Sciatic nerve (tissue), 2 donors: ENCODE results near the gene PLCXD3. TPM values are rescaled to one million over a fixed set of nuclear protein-coding genes. Genes with fewer than 3 reads are reported as not detected.
"Not testable (repeated sequence)": the region's sequence is repeated elsewhere in the genome, so short reads cannot be mapped to it uniquely, and the experiment has no call there.

Source experiments
- ATAC-seq: fragments of 200-7000 bp; cut with Tn5 transposase; one replicate; pipeline ENCODE4 v1.9.1; 2020; ENCODE audit warnings: mild to moderate bottlenecking, moderate library complexity
- DNase-seq: peaks from one replicate; pipeline ENCODE4 v3.0.0-alpha.2; 2020; ENCODE audit warnings: low spot score
- intact Hi-C: fragments of 100-400 bp; cut with DNase I; formaldehyde crosslinking; loops from one replicate; pipeline ENCODE4 v1.14.2; 2022
- total RNA-seq: library from RNA; stranded (reverse); fragmentation: NEBNext Ultra II Directional; extraction: Animal tissue kit (Norgen Biotek cat#: 25700); gene quantifications from one replicate; pipeline ENCODE4 v1.2.1, GENCODE V29; 2021
- donor health status: DM: no; HTN: no; CAD: no.
- donor health status: DM: no; HTN: no; CAD: no.

PLCXD3 gene
- total RNA-seq, 1 donor from 2014 or later: 4.2 TPM

- DNase-seq (no peak), ATAC-seq (no peak)
- intact Hi-C loops: no loop called here
Measured at GRCh38 chr5:41370482-41370881, 139.9 kb downstream of the PLCXD3 start.

GRCh38 chr5:41369799-41370198 is 140.6 kb downstream of the PLCXD3 start:
- intact Hi-C loops: no loop called here
- ATAC-seq (no peak), DNase-seq (no peak)

GRCh38 chr5:41368158-41368557 is 142.2 kb downstream of the PLCXD3 start:
- intact Hi-C loops: no loop called here
- no peak for ATAC-seq

GRCh38 chr5:41365369-41365768 is 145.0 kb downstream of the PLCXD3 start:
- intact Hi-C loops: no loop called here
- no peak for DNase-seq
- no peak for ATAC-seq

More at GRCh38 chr5:41368158-41368557, 142.2 kb downstream of the PLCXD3 start:
- no peak for DNase-seq

GRCh38 chr5:41364346-41364745 is 146.1 kb downstream of the PLCXD3 start:
- ATAC-seq (no peak), DNase-seq (no peak)
- intact Hi-C loops: no loop called here

GRCh38 chr5:41363343-41363986 is 146.9 kb downstream of the PLCXD3 start:
- intact Hi-C loops: no loop called here
- no peak for ATAC-seq
- DNase-seq: no peak

- DNase-seq (no peak), ATAC-seq (no peak)
- intact Hi-C loops: no loop called here
Measured at GRCh38 chr5:41356786-41357185, 153.6 kb downstream of the PLCXD3 start.

- DNase-seq (no peak), ATAC-seq (peak; percentile 44)
- intact Hi-C loops: no loop called here
Measured at GRCh38 chr5:41349846-41350245, 160.6 kb downstream of the PLCXD3 start.

- DNase-seq (no peak), ATAC-seq (no peak)
- intact Hi-C loops: no loop called here
Measured at GRCh38 chr5:41347569-41347968, 162.8 kb downstream of the PLCXD3 start.

- intact Hi-C loops: no loop called here
- DNase-seq (no peak), ATAC-seq (no peak)
Measured at GRCh38 chr5:41346609-41347008, 163.8 kb downstream of the PLCXD3 start.

GRCh38 chr5:41345295-41345694 is 165.1 kb downstream of the PLCXD3 start:
- ATAC-seq: no peak
- intact Hi-C loops: no loop called here
- no peak for DNase-seq

GRCh38 chr5:41339339-41339738 is 171.1 kb downstream of the PLCXD3 start:
- ATAC-seq (no peak), DNase-seq (no peak)
- intact Hi-C loops: no loop called here

GRCh38 chr5:41338136-41338675 is 172.2 kb downstream of the PLCXD3 start:
- ATAC-seq: peak; percentile 67
- intact Hi-C loops: no loop called here
- no peak for DNase-seq

- DNase-seq (no peak), ATAC-seq (no peak)
- intact Hi-C loops: no loop called here
Measured at GRCh38 chr5:41337724-41338123, 172.7 kb downstream of the PLCXD3 start.

GRCh38 chr5:41337216-41337615 is 173.2 kb downstream of the PLCXD3 start:
- ATAC-seq (peak; percentile 8), DNase-seq (no peak)
- intact Hi-C loops: no loop called here

- DNase-seq (no peak), ATAC-seq (no peak)
- intact Hi-C loops: no loop called here
Measured at GRCh38 chr5:41336471-41336870, 173.9 kb downstream of the PLCXD3 start.

GRCh38 chr5:41335596-41336181 is 174.7 kb downstream of the PLCXD3 start:
- intact Hi-C loops: no loop called here

GRCh38 chr5:41334758-41335157 is 175.6 kb downstream of the PLCXD3 start:
- ATAC-seq: peak; percentile 67
- no peak for DNase-seq
- intact Hi-C loops: no loop called here

More at GRCh38 chr5:41335596-41336181, 174.7 kb downstream of the PLCXD3 start:
- ATAC-seq (no peak), DNase-seq (no peak)

- intact Hi-C loops: no loop called here
Measured at GRCh38 chr5:41334221-41334620, 176.2 kb downstream of the PLCXD3 start.

GRCh38 chr5:41325074-41325473 is 185.3 kb downstream of the PLCXD3 start:
- ATAC-seq (no peak), DNase-seq (no peak)
- intact Hi-C loops: no loop called here

More at GRCh38 chr5:41334221-41334620, 176.2 kb downstream of the PLCXD3 start:
- ATAC-seq: peak; percentile 13
- no peak for DNase-seq

- ATAC-seq, DNase-seq, intact Hi-C loops: not testable (repeated sequence)
Measured at GRCh38 chr5:41322826-41323225, 187.6 kb downstream of the PLCXD3 start.
